CD14-positive monocyte (primary cell): ENCODE data around the gene F7. TPM values are rescaled to one million over a fixed set of nuclear protein-coding genes. Genes with fewer than 3 reads are reported as not detected.

ENCODE experiments used
- DNase-seq, 3 donors: peaks; one replicate each; pipeline ENCODE4 v3.0.0-alpha.2; 2011 to 2022
- H2AFZ ChIP-seq: 2 replicates; pipeline ENCODE4 v1.6.0; 2012; ENCODE audit warnings: mild to moderate bottlenecking, low read depth, low read length, inconsistent platforms; ENCODE audit not compliant: insufficient read depth, poor library complexity, severe bottlenecking
- H3K27ac ChIP-seq, 2 donors: 1 replicate in 1 of 2; 2 replicates in 1 of 2; pipeline ENCODE4 v1.5.1; 2012 to 2013; ENCODE audit warnings: low read length in 2 of 2, control low read depth in 1 of 2, inconsistent platforms in 1 of 2, low read depth in 1 of 2, mild to moderate bottlenecking in 1 of 2
- H3K27me3 ChIP-seq, 2 donors: one replicate each; pipeline versions ENCODE4 v1.6.0 to v1.6.1; 2011 to 2013; ENCODE audit warnings: low read length in 2 of 2; ENCODE audit not compliant: control insufficient read depth in 2 of 2, insufficient read depth in 2 of 2
- H3K36me3 ChIP-seq, 2 donors: replicated peaks in 1 of 2; 1 replicate in 1 of 2; 2 replicates in 1 of 2; pipeline versions ENCODE4 v1.5.1 to v1.6.1; 2012 to 2013; ENCODE audit warnings: low read length in 2 of 2, control low read depth in 1 of 2, inconsistent platforms in 1 of 2, mild to moderate bottlenecking in 1 of 2; ENCODE audit not compliant: insufficient read depth in 2 of 2, control insufficient read depth in 1 of 2
- H3K4me1 ChIP-seq, 2 donors: 1 replicate in 1 of 2; 2 replicates in 1 of 2; pipeline versions ENCODE4 v1.5.1 to v1.6.1; 2012 to 2013; ENCODE audit warnings: low read length in 2 of 2, control low read depth in 1 of 2, inconsistent platforms in 1 of 2, mild to moderate bottlenecking in 1 of 2, moderate library complexity in 1 of 2; ENCODE audit not compliant: insufficient read depth in 2 of 2, control insufficient read depth in 1 of 2
- H3K4me2 ChIP-seq: replicated peaks from 2 replicates; pipeline ENCODE3; 2012; ENCODE audit warnings: low read length, moderate library complexity, mild to moderate bottlenecking; ENCODE audit not compliant: poor library complexity, severe bottlenecking; ENCODE audit errors: extremely low read depth
- H3K4me3 ChIP-seq, 3 experiments: fragments of 200-600 bp in 1 of 3; sonication (generic) in 1 of 3; replicated peaks in 1 of 3; 1 replicate in 2 of 3; 2 replicates in 1 of 3; pipeline ENCODE4 v1.5.1; 2011 to 2013; ENCODE audit warnings: low read length in 3 of 3, mild to moderate bottlenecking in 3 of 3, control low read depth in 2 of 3, low read depth in 2 of 3, inconsistent platforms in 1 of 3, moderate library complexity in 1 of 3
- H3K79me2 ChIP-seq: 2 replicates; pipeline ENCODE4 v1.6.0; 2012; ENCODE audit warnings: mild to moderate bottlenecking, control low read depth, inconsistent platforms, low read length, moderate library complexity; ENCODE audit not compliant: insufficient read depth
- H3K9ac ChIP-seq: 2 replicates; pipeline ENCODE4 v1.6.0; 2017; ENCODE audit warnings: low read length, mild to moderate bottlenecking; ENCODE audit not compliant: insufficient read depth, poor library complexity, severe bottlenecking
- H3K9me3 ChIP-seq, 2 donors: replicated peaks in 1 of 2; 1 replicate in 1 of 2; 2 replicates in 1 of 2; pipeline versions ENCODE4 v1.5.1 to v1.6.1; 2012 to 2013; ENCODE audit warnings: low read length in 2 of 2, control low read depth in 1 of 2; ENCODE audit not compliant: control insufficient read depth in 1 of 2, insufficient read depth in 1 of 2
- H4K20me1 ChIP-seq: 2 replicates; pipeline ENCODE4 v1.6.0; 2012; ENCODE audit warnings: mild to moderate bottlenecking, low read length, control low read depth, moderate library complexity; ENCODE audit not compliant: insufficient read depth
- H3K27ac Mint-ChIP-seq, 7 donors: one replicate each; pipeline ENCODE4 v1.8.0; 2020; ENCODE audit warnings: mild to moderate bottlenecking in 7 of 7, mixed read lengths in 7 of 7, moderate library complexity in 6 of 7, inconsistent platforms in 2 of 7
- H3K27me3 Mint-ChIP-seq, 3 donors: one replicate each; pipeline ENCODE4 v1.8.0; 2021 to 2022; ENCODE audit warnings: low read depth in 3 of 3, mild to moderate bottlenecking in 3 of 3, mixed read lengths in 3 of 3, moderate library complexity in 3 of 3, inconsistent platforms in 1 of 3
- H3K36me3 Mint-ChIP-seq, 2 donors: one replicate each; pipeline ENCODE4 v1.8.0; 2020; ENCODE audit warnings: mixed read lengths in 2 of 2, inconsistent platforms in 1 of 2, mild to moderate bottlenecking in 1 of 2
- H3K4me1 Mint-ChIP-seq: one replicate; pipeline ENCODE4 v1.8.0; 2020; ENCODE audit warnings: mild to moderate bottlenecking, mixed read lengths
- H3K4me3 Mint-ChIP-seq, 2 donors: one replicate each; pipeline ENCODE4 v1.8.0; 2020; ENCODE audit warnings: mild to moderate bottlenecking in 2 of 2, mixed read lengths in 2 of 2, moderate library complexity in 1 of 2
- H3K9me3 Mint-ChIP-seq, 7 donors: one replicate each; pipeline ENCODE4 v1.8.0; 2020 to 2022; ENCODE audit warnings: mixed read lengths in 7 of 7, mild to moderate bottlenecking in 6 of 7, moderate library complexity in 6 of 7, inconsistent platforms in 2 of 7
- CTCF ChIP-seq: fragments of 200-600 bp; IDR thresholded peaks from one replicate; pipeline ENCODE4 v1.8.0; 2022; ENCODE audit warnings: antibody characterized with exemption, mild to moderate bottlenecking
- WGBS: methylation state at CpG from one replicate; pipeline ENCODE4 v1.1.5; 2013; ENCODE audit warnings: missing lambda C conversion rate; ENCODE audit not compliant: insufficient coverage; 5-methylcytosine and 5-hydroxymethylcytosine counted together
- intact Hi-C, 2 donors: fragments of 100-400 bp; cut with micrococcal nuclease; formaldehyde crosslinking; loops; one replicate each; pipeline versions ENCODE4 v1.15.0 to v1.15.1; 2023
- polyA plus RNA-seq, 3 donors: library from polyadenylated mRNA; depleted of rRNA in 1 of 3; unstranded in 2 of 3; stranded (reverse) in 1 of 3; fragments of 300-500 nt in 2 of 3; fragments of >200 nt in 1 of 3; fragmentation: Illumina TruSeq in 2 of 3; gene quantifications; 1 replicate in 2 of 3; 2 replicates in 1 of 3; pipeline ENCODE4 v1.2.3, GENCODE V29; 2012 to 2021

F7 gene
- polyA plus RNA-seq, 3 donors: not detected

GRCh38 chr13:113121183-113121927 lies 15.8 kb downstream of the F7 start:
- Histone ChIP-seq H3K4me3 (no peak overlapping the region), H3K27me3 (no peaks in the 10 kb centered on the region), H3K9me3 (no peaks in the 10 kb centered on the region), H3K79me2 (no peaks in the 10 kb centered on the region), H3K4me1 (no peaks in the 10 kb centered on the region), H3K36me3 (no peaks in the 10 kb centered on the region), H4K20me1 (no peaks in the 10 kb centered on the region), H3K27ac (no peak overlapping the region), H2AFZ (no peak overlapping the region), H3K9ac (no peak overlapping the region), H3K4me2 (no peak overlapping the region)
- TF ChIP-seq CTCF: no peak
- Mint-ChIP-seq H3K9me3 (peaks cover 0 to 1% (median 0%) of the 10 kb centered on the region in 7 donors), H3K27ac (peak overlapping the region in 1 of 7 donors; percentile 39), H3K4me1 (no peaks in the 10 kb centered on the region), H3K4me3 (no peak overlapping the region), H3K36me3 (no peaks in the 10 kb centered on the region), H3K27me3 (peaks cover 3 to 7% (median 5%) of the 10 kb centered on the region in 3 donors)
- no peak for DNase-seq
- WGBS: 90% methylated on average over 22 of the region's 24 CpGs
- intact Hi-C loops: no loop called here

DNA sequence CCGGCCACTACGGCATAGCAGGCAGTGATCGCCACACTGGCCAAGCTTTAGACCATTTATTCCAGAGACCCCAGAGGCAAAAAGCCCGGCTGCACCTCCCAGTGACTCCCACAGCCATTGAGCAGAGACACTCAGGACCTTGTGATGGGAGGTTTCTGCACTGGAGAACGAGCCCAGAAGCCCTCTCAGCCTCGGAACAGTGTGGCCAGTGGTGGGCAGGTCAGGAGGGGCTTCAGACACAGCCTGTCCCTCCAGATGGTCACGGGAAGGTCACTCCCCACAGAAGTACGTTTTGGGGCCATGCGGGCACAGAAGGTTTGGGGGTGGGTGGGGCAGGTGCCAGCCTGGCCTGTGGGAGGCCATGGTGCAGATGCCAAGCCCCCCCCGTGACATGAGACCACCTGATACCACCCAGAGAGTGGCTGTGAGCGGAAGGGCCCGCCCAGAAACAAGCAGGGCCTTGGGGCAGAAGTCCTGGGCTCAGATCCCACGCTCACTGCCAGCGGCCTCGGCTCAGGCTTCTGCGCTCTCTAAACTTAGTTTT lies 16.4 kb downstream of the F7 start:
- no peaks in the 10 kb centered on the region for H3K36me3 Mint-ChIP-seq
- no peaks in the 10 kb centered on the region for H4K20me1 ChIP-seq

More for the DNA sequence above, 16.4 kb downstream of the F7 start:
- H3K27me3 ChIP-seq: no peaks in the 10 kb centered on the region
- WGBS: 95% methylated on average over 11 of the region's 16 CpGs
- no peak overlapping the region for H3K9ac ChIP-seq
- Mint-ChIP-seq H3K27ac (no peak overlapping the region), H3K27me3 (peaks cover 7 to 9% (median 8%) of the 10 kb centered on the region in 3 donors), H3K9me3 (peaks cover 0 to 1% (median 0%) of the 10 kb centered on the region in 7 donors), H3K4me1 (no peaks in the 10 kb centered on the region), H3K4me3 (no peak overlapping the region)
- H3K27ac ChIP-seq: no peak overlapping the region
- intact Hi-C loops: no loop called here
- H3K4me2 ChIP-seq: no peak overlapping the region
- H3K79me2 ChIP-seq: no peaks in the 10 kb centered on the region
- H2AFZ ChIP-seq: no peak overlapping the region
- DNase-seq: no peak
- H3K36me3 ChIP-seq: no peaks in the 10 kb centered on the region
- no peaks in the 10 kb centered on the region for H3K9me3 ChIP-seq
- no peak for TF ChIP-seq CTCF
- H3K4me3 ChIP-seq: no peak overlapping the region
- no peaks in the 10 kb centered on the region for H3K4me1 ChIP-seq
